CD4-positive, CD25-positive, alpha-beta regulatory T cell (primary cell): ENCODE measurements around the gene RETSAT. TPM values are rescaled to one million over a fixed set of nuclear protein-coding genes. Genes with fewer than 3 reads are reported as not detected.
"Not testable (repeated sequence)": the region's sequence is repeated elsewhere in the genome, so short reads cannot be mapped to it uniquely, and the experiment has no call there.

Experiments
- ATAC-seq, 2 donors: fragments of 150-1000 bp; cut with Tn5 transposase; one replicate each; pipeline ENCODE4 v1.10.0; 2021; ENCODE audit warnings: low read depth in 2 of 2, moderate number of reproducible peaks in 2 of 2, moderate library complexity in 1 of 2
- DNase-seq, 3 donors: peaks; one replicate each; pipeline versions ENCODE4 v3.0.0 to v3.0.0-alpha.2; 2012 to 2022; ENCODE audit warnings: mixed read lengths in 1 of 3
- H3K27ac ChIP-seq: one replicate; pipeline ENCODE4 v1.7.0; 2013; ENCODE audit warnings: mild to moderate bottlenecking, low read length; ENCODE audit not compliant: insufficient read depth, poor library complexity, severe bottlenecking
- H3K27me3 ChIP-seq: one replicate; pipeline ENCODE4 v1.7.0; 2013; ENCODE audit warnings: low read length; ENCODE audit not compliant: control insufficient read depth, insufficient read depth
- H3K36me3 ChIP-seq: one replicate; pipeline ENCODE4 v1.7.0; 2013; ENCODE audit warnings: mild to moderate bottlenecking, low read length, moderate library complexity; ENCODE audit not compliant: control insufficient read depth, insufficient read depth
- H3K4me1 ChIP-seq: 2 replicates; pipeline ENCODE4 v1.7.0; 2013; ENCODE audit warnings: mild to moderate bottlenecking, low read length; ENCODE audit not compliant: insufficient read depth, control insufficient read depth, poor library complexity, severe bottlenecking
- H3K4me3 ChIP-seq: one replicate; pipeline ENCODE4 v1.7.0; 2013; ENCODE audit warnings: low read depth, mild to moderate bottlenecking, low read length, moderate library complexity
- H3K9me3 ChIP-seq, 2 experiments: 1 replicate in 1 of 2; 2 replicates in 1 of 2; pipeline ENCODE4 v1.7.0; 2013; ENCODE audit warnings: low read length in 2 of 2, mild to moderate bottlenecking in 1 of 2, moderate library complexity in 1 of 2; ENCODE audit not compliant: control insufficient read depth in 2 of 2
- H3K27ac Mint-ChIP-seq, 3 donors: one replicate each; pipeline ENCODE4 v1.8.0; 2020 to 2022; ENCODE audit warnings: mild to moderate bottlenecking in 3 of 3, mixed read lengths in 3 of 3, moderate library complexity in 2 of 3
- H3K27me3 Mint-ChIP-seq: one replicate; pipeline ENCODE4 v1.8.0; 2022; ENCODE audit warnings: mild to moderate bottlenecking, mixed read lengths
- H3K36me3 Mint-ChIP-seq: one replicate; pipeline ENCODE4 v1.8.0; 2020; ENCODE audit warnings: mixed read lengths
- H3K4me1 Mint-ChIP-seq, 4 donors: one replicate each; pipeline ENCODE4 v1.8.0; 2020 to 2022; ENCODE audit warnings: mixed read lengths in 4 of 4, mild to moderate bottlenecking in 1 of 4
- H3K4me3 Mint-ChIP-seq, 4 donors: one replicate each; pipeline ENCODE4 v1.8.0; 2020 to 2022; ENCODE audit warnings: mild to moderate bottlenecking in 4 of 4, mixed read lengths in 4 of 4, moderate library complexity in 3 of 4
- H3K9me3 Mint-ChIP-seq, 7 donors: one replicate each; pipeline ENCODE4 v1.8.0; 2020 to 2022; ENCODE audit warnings: mixed read lengths in 7 of 7, mild to moderate bottlenecking in 3 of 7, moderate library complexity in 2 of 7
- polyA plus RNA-seq, 4 donors: library from polyadenylated mRNA; unstranded; fragments of 300-500 nt; fragmentation: Illumina TruSeq; gene quantifications; one replicate each; pipeline ENCODE4 v1.2.3, GENCODE V29; 2021
- total RNA-seq: library from RNA; stranded (reverse); gene quantifications from one replicate; pipeline ENCODE4 v1.2.3, GENCODE V29; 2022

RETSAT gene
- total and polyA plus RNA-seq, 5 donors from 2014 or later, result 13.8 to 32.4 (median 16.4) TPM

DNA sequence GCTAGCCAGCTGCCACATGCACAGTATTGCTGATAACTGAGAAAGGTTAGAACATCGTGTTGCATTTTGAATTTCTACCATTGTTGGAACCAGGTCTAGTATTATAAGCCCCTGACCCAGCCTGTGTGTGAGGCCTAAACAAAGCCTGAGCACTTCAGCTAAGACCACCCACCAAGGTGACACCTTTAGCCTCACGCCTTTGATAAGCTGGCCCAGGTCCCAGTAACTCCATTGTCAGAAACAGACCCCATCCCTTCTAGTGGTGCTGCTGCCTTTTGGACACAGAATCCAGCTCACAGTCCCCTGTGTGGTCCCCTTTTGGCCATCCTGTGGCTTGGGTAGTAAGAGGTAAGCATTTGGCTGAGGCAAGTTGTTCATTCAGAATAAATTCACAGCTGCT lies 1.9 kb upstream of the RETSAT start:
- peak overlapping the region; percentile 80 to 99 (median 96) for H3K4me3 Mint-ChIP-seq
- H3K4me1 Mint-ChIP-seq, result peaks cover 12 to 63% (median 37%) of the 10 kb centered on the region in 4 donors
- DNase-seq, result no peak
- H3K4me3 ChIP-seq, result no peak overlapping the region
- H3K36me3 ChIP-seq, result peaks cover 15% of the 10 kb centered on the region
- H3K27ac Mint-ChIP-seq, result no peak overlapping the region
- no peaks in the 10 kb centered on the region for H3K9me3 Mint-ChIP-seq
- no peaks in the 10 kb centered on the region for H3K27me3 ChIP-seq
- peaks cover 40% of the 10 kb centered on the region for H3K4me1 ChIP-seq
- ATAC-seq, result no peak
- H3K9me3 ChIP-seq, result no peaks in the 10 kb centered on the region
- H3K27me3 Mint-ChIP-seq, result no peaks in the 10 kb centered on the region
- H3K27ac ChIP-seq, result no peak overlapping the region
- H3K36me3 Mint-ChIP-seq, result peaks cover 24% of the 10 kb centered on the region

DNA sequence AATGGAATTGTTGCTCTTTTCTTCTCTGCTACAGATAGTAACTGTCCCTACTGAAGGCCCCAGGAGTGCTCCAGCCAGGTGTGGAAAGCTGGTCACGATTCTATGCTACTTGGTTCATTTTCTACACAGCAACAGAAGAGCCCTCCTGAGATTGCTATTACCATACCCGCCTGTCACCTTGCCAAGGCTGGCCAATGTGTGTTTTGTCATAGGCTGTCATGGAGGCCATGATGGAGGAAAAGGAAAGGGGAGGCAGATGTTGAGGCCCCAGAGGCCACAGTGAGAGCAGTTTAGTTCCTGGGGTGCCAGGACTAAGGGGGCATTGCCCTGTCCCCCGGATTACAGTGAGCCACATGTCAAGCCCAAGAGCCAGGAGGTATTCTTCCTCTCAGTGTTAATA lies 1.2 kb upstream of the RETSAT start:
- no peaks in the 10 kb centered on the region for H3K9me3 ChIP-seq
- peaks cover 21% of the 10 kb centered on the region for H3K36me3 ChIP-seq
- no peaks in the 10 kb centered on the region for H3K9me3 Mint-ChIP-seq
- H3K27ac ChIP-seq, result no peak overlapping the region
- H3K36me3 Mint-ChIP-seq, result peaks cover 26% of the 10 kb centered on the region
- peak overlapping the region; percentile 96 to 99 (median 98) for H3K4me3 Mint-ChIP-seq
- peaks cover 12 to 65% (median 37%) of the 10 kb centered on the region in 4 donors for H3K4me1 Mint-ChIP-seq
- DNase-seq (peak in 1 of 3 donors; percentile 12), ATAC-seq (no peak)
- peak overlapping the region; percentile 90 to 98 (median 97) for H3K27ac Mint-ChIP-seq
- H3K27me3 ChIP-seq, result no peaks in the 10 kb centered on the region
- H3K27me3 Mint-ChIP-seq, result no peaks in the 10 kb centered on the region
- H3K4me3 ChIP-seq, result peak overlapping the region; percentile 95
- peaks cover 40% of the 10 kb centered on the region for H3K4me1 ChIP-seq

DNA sequence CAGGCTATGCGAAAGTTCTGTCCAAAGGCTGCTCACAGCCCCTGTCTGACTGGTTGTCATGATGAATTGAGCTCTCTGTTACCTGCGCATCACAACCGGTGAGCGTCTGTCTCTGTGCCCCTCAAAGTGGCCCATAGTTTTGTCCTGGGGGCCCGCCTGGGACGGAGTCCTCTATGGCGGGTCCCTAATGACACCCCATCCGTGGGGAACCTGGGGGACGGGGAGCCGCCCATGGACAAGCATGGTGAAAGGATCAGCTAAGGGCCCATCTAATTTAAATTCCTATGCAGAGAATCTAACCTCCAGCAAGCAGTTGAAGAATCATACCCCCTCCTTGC lies 714 bp upstream of the RETSAT start:
- H3K4me1 Mint-ChIP-seq, result peaks cover 12 to 65% (median 38%) of the 10 kb centered on the region in 4 donors
- peaks cover 25% of the 10 kb centered on the region for H3K36me3 ChIP-seq
- H3K4me3 Mint-ChIP-seq, result peak overlapping the region; percentile 96 to 99 (median 98)
- no peaks in the 10 kb centered on the region for H3K9me3 ChIP-seq
- no peak for ATAC-seq
- H3K27me3 Mint-ChIP-seq, result no peaks in the 10 kb centered on the region
- no peaks in the 10 kb centered on the region for H3K27me3 ChIP-seq
- H3K4me3 ChIP-seq, result peak overlapping the region; percentile 95
- H3K36me3 Mint-ChIP-seq, result peaks cover 31% of the 10 kb centered on the region
- peak overlapping the region; percentile 86 for H3K27ac ChIP-seq
- peaks cover 40% of the 10 kb centered on the region for H3K4me1 ChIP-seq
- peak overlapping the region; percentile 97 to 99 (median 98) for H3K27ac Mint-ChIP-seq
- no peak for DNase-seq
- H3K9me3 Mint-ChIP-seq, result no peaks in the 10 kb centered on the region

DNA sequence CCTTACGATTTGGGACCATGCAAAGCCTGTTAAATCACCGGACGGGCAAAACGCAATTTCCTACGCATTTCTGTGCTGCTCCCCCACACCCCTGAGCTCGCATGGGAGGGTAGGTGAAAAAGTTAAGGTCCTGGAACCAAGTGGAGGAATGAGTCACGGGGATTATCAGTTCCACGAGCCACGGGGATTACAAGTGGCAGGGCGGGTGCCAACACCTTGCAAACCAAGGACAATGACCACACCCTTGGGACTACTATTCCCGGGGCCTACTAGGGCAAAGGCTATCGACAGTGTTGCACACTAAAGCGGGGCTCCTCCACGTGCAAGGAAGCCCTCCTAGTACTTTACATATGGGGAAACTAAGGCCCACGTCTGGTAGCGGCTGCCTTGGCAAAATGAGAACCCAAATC lies 447 bp downstream of the RETSAT start:
- Histone ChIP-seq H3K4me1 (peaks cover 40% of the 10 kb centered on the region), H3K9me3 (no peaks in the 10 kb centered on the region), H3K4me3 (peak overlapping the region; percentile 95), H3K27me3 (no peaks in the 10 kb centered on the region), H3K27ac (peak overlapping the region; percentile 86), H3K36me3 (peaks cover 34% of the 10 kb centered on the region)
- Mint-ChIP-seq H3K27me3 (no peaks in the 10 kb centered on the region), H3K27ac (peak overlapping the region; percentile 97 to 99 (median 98)), H3K36me3 (peaks cover 35% of the 10 kb centered on the region), H3K9me3 (no peaks in the 10 kb centered on the region), H3K4me1 (peaks cover 12 to 63% (median 35%) of the 10 kb centered on the region in 4 donors), H3K4me3 (peak overlapping the region; percentile 96 to 99 (median 98))
- DNase-seq (peak in 1 of 3 donors; percentile 3), ATAC-seq (no peak)

DNA sequence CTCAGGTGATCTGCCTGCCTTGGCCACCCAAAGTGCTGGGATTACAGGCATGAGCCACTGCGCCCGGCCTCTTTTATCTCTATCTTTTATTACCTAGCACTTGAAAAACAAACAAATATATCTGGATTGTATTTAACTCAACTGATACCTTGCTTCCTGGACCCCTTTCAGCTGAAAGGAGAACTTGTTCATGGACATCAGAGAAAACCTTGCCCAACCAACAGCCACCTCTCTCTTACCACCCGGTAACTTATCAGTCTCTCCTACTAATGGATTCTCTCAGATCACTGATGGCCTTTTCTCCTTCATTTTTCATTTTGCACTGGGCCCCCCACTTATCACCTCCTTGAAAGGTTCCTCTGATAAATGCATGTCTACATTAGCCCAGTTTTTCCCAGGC lies 6.7 kb downstream of the RETSAT start:
- peaks cover 47% of the 10 kb centered on the region for H3K36me3 ChIP-seq
- peak overlapping the region in 1 of 4 donors; percentile 77 for H3K4me3 Mint-ChIP-seq
- peaks cover 48% of the 10 kb centered on the region for H3K36me3 Mint-ChIP-seq

DNA sequence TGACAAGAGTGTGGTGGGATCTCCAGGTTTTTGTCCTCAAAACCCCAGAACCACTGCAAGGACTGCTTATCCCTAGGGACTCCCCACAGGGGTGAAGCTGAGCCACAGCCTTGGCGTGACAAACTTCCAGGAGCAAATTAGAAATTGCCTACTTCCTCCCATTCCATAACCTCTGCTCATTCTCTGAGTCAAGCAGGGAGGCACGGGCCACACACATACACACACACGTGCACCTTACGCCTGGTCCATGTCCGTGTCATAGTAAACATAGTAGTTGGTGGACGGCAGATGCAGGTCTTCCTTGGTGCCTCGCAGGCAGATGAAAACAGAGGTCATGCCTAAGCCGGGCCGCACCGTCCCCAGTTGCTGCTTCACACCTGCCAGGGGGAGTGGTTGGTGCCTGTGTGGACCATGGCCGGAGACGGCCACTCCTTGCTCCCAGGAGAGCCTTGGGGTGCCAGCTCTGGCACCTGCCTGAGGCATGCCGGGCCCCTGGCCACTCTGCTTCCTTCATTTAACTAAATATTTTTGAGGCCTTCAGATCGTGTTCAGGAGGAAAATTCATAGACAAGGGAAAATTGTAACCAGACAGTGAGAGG lies 9.9 kb downstream of the RETSAT start:
- Mint-ChIP-seq H3K27ac (no peak overlapping the region), H3K4me3 (peak overlapping the region in 1 of 4 donors; percentile 38), H3K27me3 (peaks cover 4% of the 10 kb centered on the region), H3K4me1 (no peaks in the 10 kb centered on the region), H3K36me3 (peaks cover 40% of the 10 kb centered on the region), H3K9me3 (no peaks in the 10 kb centered on the region)
- H3K4me1 ChIP-seq, result no peaks in the 10 kb centered on the region
- DNase-seq, result no peak
- H3K27me3 ChIP-seq, result no peaks in the 10 kb centered on the region
- no peak for ATAC-seq
- H3K27ac ChIP-seq, result no peak overlapping the region
- H3K9me3 ChIP-seq, result no peaks in the 10 kb centered on the region
- peaks cover 29% of the 10 kb centered on the region for H3K36me3 ChIP-seq
- H3K4me3 ChIP-seq, result no peak overlapping the region

More for the DNA sequence above, 6.7 kb downstream of the RETSAT start:
- Mint-ChIP-seq H3K27ac (no peak overlapping the region), H3K9me3 (no peaks in the 10 kb centered on the region), H3K27me3 (no peaks in the 10 kb centered on the region), H3K4me1 (peaks cover 0 to 10% (median 5%) of the 10 kb centered on the region in 4 donors)
- H3K27me3 ChIP-seq, result no peaks in the 10 kb centered on the region
- ATAC-seq (no peak), DNase-seq (no peak)
- no peaks in the 10 kb centered on the region for H3K4me1 ChIP-seq
- no peak overlapping the region for H3K27ac ChIP-seq
- H3K4me3 ChIP-seq, result no peak overlapping the region
- H3K9me3 ChIP-seq, result no peaks in the 10 kb centered on the region

DNA sequence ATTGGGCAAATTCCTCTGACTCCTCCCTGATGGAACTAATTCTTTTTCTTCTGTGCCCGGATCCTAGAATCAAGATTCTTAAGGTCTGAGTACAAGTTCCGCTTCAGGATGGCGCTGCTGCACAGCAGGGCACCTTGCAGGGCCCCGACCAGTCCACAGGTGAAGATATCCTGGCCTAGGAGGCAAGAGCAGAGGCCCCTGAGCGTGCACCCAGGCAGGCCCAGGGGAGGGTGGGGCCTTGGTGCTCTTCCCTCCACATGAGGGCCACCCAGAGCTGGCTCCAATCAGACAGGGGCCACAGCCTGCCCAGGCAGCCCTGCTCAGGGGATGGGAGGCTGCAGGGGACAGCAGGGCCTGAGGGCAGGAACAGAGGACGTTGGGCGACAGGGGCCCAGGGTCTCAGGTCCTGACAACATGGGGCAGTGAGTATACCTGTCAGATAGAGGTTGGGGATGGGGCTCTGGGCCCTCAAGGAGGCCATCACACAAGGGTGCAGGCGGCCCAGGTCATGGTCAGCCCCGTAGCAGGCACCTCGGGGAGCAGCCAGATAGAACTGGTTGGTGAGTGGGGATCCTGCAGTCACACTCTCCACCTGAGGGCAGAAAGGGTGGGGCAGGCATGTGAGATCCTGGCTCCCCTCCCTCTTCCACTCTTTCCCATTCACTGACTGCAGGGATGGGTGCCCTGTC lies 11.0 kb downstream of the RETSAT start:
- H3K27ac Mint-ChIP-seq, H3K9me3 Mint-ChIP-seq, H3K27me3 ChIP-seq, H3K27ac ChIP-seq, ATAC-seq, H3K4me1 ChIP-seq, H3K4me3 ChIP-seq, H3K9me3 ChIP-seq, H3K4me1 Mint-ChIP-seq, H3K27me3 Mint-ChIP-seq, H3K4me3 Mint-ChIP-seq, DNase-seq: not testable (repeated sequence)
- peaks cover 38% of the 10 kb centered on the region for H3K36me3 Mint-ChIP-seq
- H3K36me3 ChIP-seq, result peaks cover 23% of the 10 kb centered on the region

DNA sequence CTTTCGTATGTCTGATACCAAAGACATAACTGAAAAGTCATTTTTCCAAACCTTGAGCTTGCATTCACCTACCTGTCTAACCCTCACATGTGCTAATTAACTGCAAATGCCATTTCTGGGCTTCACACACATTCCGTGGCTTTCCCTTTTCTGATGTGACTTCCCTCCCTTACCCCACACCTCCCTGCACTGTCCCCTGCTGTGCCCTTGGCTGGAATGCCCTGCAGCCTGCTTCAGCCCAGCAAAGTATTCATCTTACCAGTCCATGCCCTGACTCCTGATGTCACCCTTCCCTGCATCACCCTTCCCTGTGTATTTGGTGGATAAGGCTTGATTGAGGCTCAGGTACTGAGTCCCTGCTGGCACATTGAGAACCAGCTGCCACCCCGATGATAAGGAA lies 12.2 kb downstream of the RETSAT start:
- no peak for ATAC-seq
- no peak overlapping the region for H3K4me3 Mint-ChIP-seq
- no peaks in the 10 kb centered on the region for H3K4me1 Mint-ChIP-seq
- no peaks in the 10 kb centered on the region for H3K4me1 ChIP-seq
- no peak overlapping the region for H3K27ac Mint-ChIP-seq
- H3K9me3 Mint-ChIP-seq, result no peaks in the 10 kb centered on the region
- peaks cover 4% of the 10 kb centered on the region for H3K27me3 Mint-ChIP-seq
- no peak overlapping the region for H3K4me3 ChIP-seq
- DNase-seq, result no peak
- H3K9me3 ChIP-seq, result no peaks in the 10 kb centered on the region
- H3K27ac ChIP-seq, result no peak overlapping the region
- H3K27me3 ChIP-seq, result no peaks in the 10 kb centered on the region
- H3K36me3 ChIP-seq, result peaks cover 20% of the 10 kb centered on the region
- peaks cover 31% of the 10 kb centered on the region for H3K36me3 Mint-ChIP-seq
